ENCODE data around the gene DLGAP4. TPM values are rescaled to one million over a fixed set of nuclear protein-coding genes. Genes with fewer than 3 reads are reported as not detected.

The DLGAP4 gene
- total and polyA plus RNA-seq, 2 of the 8 experiments (the other 6 are each of a cell fraction or from before 2014, with no cell fraction given): 41.2 to 57.2 TPM

GRCh38 chr20:36307412-36308325 is 1.5 kb downstream of the DLGAP4 start (continued):
- TF ChIP-seq CTCF (IDR thresholded peaks at IDR 0.05; ENCODE audit: control extremely low read depth in 1 of 3, insufficient read depth in 1 of 3, low read depth in 1 of 3, low read length in 3 of 3) (no peak), SP1 (IDR thresholded peaks at IDR 0.05; ENCODE audit: low read depth, low read length) (no peak), SIX5 (IDR thresholded peaks at IDR 0.05; ENCODE audit: low read depth, low read length) (no peak), GTF2F1 (IDR thresholded peaks at IDR 0.05; ENCODE audit: borderline replicate concordance, low read depth, low read length) (no peak), SP4 (IDR thresholded peaks at IDR 0.05; ENCODE audit: low read length) (no peak), CHD7 (IDR thresholded peaks at IDR 0.05; ENCODE audit: insufficient replicate concordance, low read length) (no peak), BRCA1 (IDR thresholded peaks at IDR 0.05; ENCODE audit: low read depth, low read length) (no peak), KDM5A (IDR thresholded peaks at IDR 0.05; ENCODE audit: low read length) (no peak)

All from H1 (cell line).